Measurements from ENCODE around the gene PTPRG.

The PTPRG gene

GRCh38 chr3:61562721-61563312, 1.4 kb downstream of the PTPRG start:
- DNase-seq = no peak

GRCh38 chr3:61563313-61564271, 2.2 kb downstream of the PTPRG start:
- no peak for DNase-seq

- peak in 1 of 2 experiments; percentile 53 for DNase-seq
Measured at GRCh38 chr3:61564395-61565059, 3.2 kb downstream of the PTPRG start.

GRCh38 chr3:61565569-61565968, 4.2 kb downstream of the PTPRG start:
- no peak for DNase-seq

- no peak for DNase-seq
Measured at GRCh38 chr3:61568127-61568526, 6.8 kb downstream of the PTPRG start.

- DNase-seq = no peak
Measured at GRCh38 chr3:61569856-61570580, 8.6 kb downstream of the PTPRG start.

GRCh38 chr3:61570813-61571212, 9.4 kb downstream of the PTPRG start:
- DNase-seq = no peak

GRCh38 chr3:61571516-61572336, 10.4 kb downstream of the PTPRG start:
- no peak for DNase-seq

- no peak for DNase-seq
Measured at GRCh38 chr3:61572879-61573278, 11.5 kb downstream of the PTPRG start.

GRCh38 chr3:61573441-61573840, 12.1 kb downstream of the PTPRG start:
- DNase-seq = no peak

GRCh38 chr3:61574854-61575253, 13.5 kb downstream of the PTPRG start:
- DNase-seq = no peak

GRCh38 chr3:61575893-61576292, 14.5 kb downstream of the PTPRG start:
- DNase-seq = no peak

GRCh38 chr3:61577760-61578159, 16.4 kb downstream of the PTPRG start:
- no peak for DNase-seq

- no peak for DNase-seq
Measured at GRCh38 chr3:61578667-61579367, 17.4 kb downstream of the PTPRG start.

- DNase-seq = no peak
Measured at GRCh38 chr3:61579685-61580084, 18.3 kb downstream of the PTPRG start.

GRCh38 chr3:61580982-61581643, 19.7 kb downstream of the PTPRG start:
- no peak for DNase-seq

GRCh38 chr3:61582287-61582686, 20.9 kb downstream of the PTPRG start:
- no peak for DNase-seq

GRCh38 chr3:61582846-61583245, 21.5 kb downstream of the PTPRG start:
- DNase-seq = no peak

GRCh38 chr3:61583890-61584875, 22.8 kb downstream of the PTPRG start:
- no peak for DNase-seq

- DNase-seq = no peak
Measured at GRCh38 chr3:61589856-61590255, 28.5 kb downstream of the PTPRG start.

Data from cerebellar nuclear complex (tissue), 1 donor.